PC-9 (cell line): ENCODE results near the gene UQCRQ. TPM values are rescaled to one million over a fixed set of nuclear protein-coding genes. Genes with fewer than 3 reads are reported as not detected.

Experiments
- BruUV-seq: library from RNA; stranded (reverse); fragments of 400-500 nt; replicated peaks from 2 replicates; lab custom pipeline; 2021; lab: Mats Ljungman, UMichigan
- CTCF ChIA-PET: fragments of 300-600 bp; sonication (Branson Sonifier 250); formaldehyde crosslinking; loops from one replicate; lab custom pipeline; 2022; ENCODE audit warnings: antibody characterized with exemption; lab: Charles Lee
- POLR2A ChIA-PET: fragments of 300-600 bp; sonication (Branson Sonifier 250); formaldehyde crosslinking; loops from one replicate; lab custom pipeline; 2022; ENCODE audit warnings: antibody characterized with exemption; ENCODE audit not compliant: unreplicated experiment; lab: Charles Lee
- DNase-seq, 2 experiments: peaks; one replicate each; pipeline versions ENCODE4 v3.0.0 to v3.0.0-alpha.2; 2015 to 2022; ENCODE audit warnings: mixed read lengths in 1 of 2
- H2AFZ ChIP-seq: fragments of 200-600 bp; sonication (generic); 2 replicates; pipeline ENCODE4 v1.8.1; 2017; ENCODE audit warnings: antibody characterized with exemption
- H3F3A ChIP-seq: fragments of 200-600 bp; sonication (generic); 2 replicates; pipeline ENCODE4 v1.8.1; 2017; ENCODE audit warnings: antibody characterized with exemption, mild to moderate bottlenecking, low read depth; ENCODE audit not compliant: insufficient read depth
- H3K27ac ChIP-seq: fragments of 200-600 bp; sonication (generic); 2 replicates; pipeline ENCODE4 v1.6.1; 2016; ENCODE audit warnings: mixed run types
- H3K27me3 ChIP-seq: fragments of 200-600 bp; sonication (generic); 2 replicates; pipeline ENCODE4 v1.6.1; 2016; ENCODE audit warnings: low read depth, mixed run types; ENCODE audit not compliant: insufficient read depth
- H3K36me3 ChIP-seq: fragments of 200-600 bp; sonication (generic); 2 replicates; pipeline ENCODE4 v1.6.1; 2016; ENCODE audit warnings: low read depth, mixed run types
- H3K4me1 ChIP-seq: fragments of 200-600 bp; sonication (generic); replicated peaks from 2 replicates; pipeline ENCODE4 v1.6.1; 2016; ENCODE audit warnings: mixed run types; ENCODE audit not compliant: insufficient read depth
- H3K4me2 ChIP-seq: fragments of 200-600 bp; sonication (generic); 2 replicates; pipeline ENCODE4 v1.6.1; 2017; ENCODE audit warnings: mixed run types
- H3K4me3 ChIP-seq: fragments of 200-600 bp; sonication (generic); 2 replicates; pipeline ENCODE4 v1.6.1; 2016; ENCODE audit warnings: mixed run types
- H3K79me2 ChIP-seq: fragments of 200-600 bp; sonication (generic); 2 replicates; pipeline ENCODE4 v1.6.1; 2017; ENCODE audit warnings: low read depth, mixed run types
- H3K9me2 ChIP-seq: fragments of 200-600 bp; sonication (generic); 2 replicates; pipeline ENCODE4 v1.8.1; 2017; ENCODE audit warnings: mild to moderate bottlenecking; ENCODE audit not compliant: insufficient read depth
- H3K9me3 ChIP-seq: fragments of 200-600 bp; sonication (generic); 2 replicates; pipeline ENCODE4 v1.8.1; 2016; ENCODE audit warnings: low read depth; ENCODE audit not compliant: insufficient read depth
- H4K20me1 ChIP-seq: fragments of 200-600 bp; sonication (generic); 2 replicates; pipeline ENCODE4 v1.8.1; 2017; ENCODE audit not compliant: insufficient read depth
- EZH2 ChIP-seq: fragments of 200-600 bp; sonication (generic); IDR thresholded peaks from 2 replicates; pipeline ENCODE4 v1.8.0; 2017; ENCODE audit warnings: antibody characterized with exemption, low read depth
- intact Hi-C: fragments of 100-400 bp; cut with micrococcal nuclease; formaldehyde crosslinking; loops from one replicate; pipeline ENCODE4 v1.10.0; 2022; ENCODE audit not compliant: unreplicated experiment
- total RNA-seq: library from RNA; stranded (reverse); gene quantifications from 2 replicates; pipeline ENCODE4 v1.2.3, GENCODE V29; 2021
- TF ChIP-seq, protein P1 (sequence below): fragments of 200-600 bp; sonication (generic); conservative IDR thresholded peaks from 2 replicates; pipeline ENCODE4 v1.6.1; 2017; ENCODE audit warnings: mixed run types, antibody characterized with exemption, mild to moderate bottlenecking, moderate library complexity

Gene UQCRQ
- total RNA-seq, 1 experiment from 2014 or later: 414 TPM

DNA sequence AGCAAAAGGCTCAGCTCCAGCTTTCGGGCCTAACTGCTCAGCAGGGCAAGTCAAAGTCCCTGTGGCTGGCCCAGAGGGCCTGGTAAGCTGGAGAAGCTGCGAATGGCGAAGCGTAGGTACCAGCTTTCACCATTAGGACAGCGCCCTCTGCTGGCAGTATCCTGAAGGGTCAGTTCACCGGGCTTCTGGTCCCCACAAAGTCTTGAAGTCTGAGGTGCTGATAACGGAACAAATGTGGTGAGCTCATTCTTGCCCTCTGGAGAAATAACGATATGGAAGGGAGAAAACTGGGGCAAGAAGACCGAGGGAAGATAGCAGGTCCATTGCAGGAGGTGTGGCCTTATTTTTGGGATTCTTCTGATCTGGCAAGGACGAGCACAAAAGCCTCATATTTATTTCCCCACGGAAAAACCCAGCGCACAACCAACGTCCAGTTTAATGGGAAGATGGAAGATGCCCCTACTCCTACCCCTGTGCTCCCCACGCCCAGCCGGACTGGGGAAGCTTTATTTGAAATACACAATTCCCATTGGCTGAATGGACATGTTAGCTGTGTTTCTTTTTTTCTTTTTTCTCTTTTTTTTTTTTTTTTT lies 46.2 kb upstream of the UQCRQ start:
- H3K79me2 ChIP-seq: no peaks in the 10 kb centered on the region
- no peaks in the 10 kb centered on the region for H3K36me3 ChIP-seq
- no peak overlapping the region for H3K4me2 ChIP-seq

GRCh38 chr5:132821350-132821749 lies 45.1 kb upstream of the UQCRQ start:
- Histone ChIP-seq H3K36me3 (no peaks in the 10 kb centered on the region), H3K79me2 (no peaks in the 10 kb centered on the region), H3K4me2 (no peak overlapping the region), H3K27me3 (no peaks in the 10 kb centered on the region), H3K9me3 (no peaks in the 10 kb centered on the region), H2AFZ (no peak overlapping the region), H3F3A (0 out of 2 replicates have a peak, but pooled peaks cover 10% of the 10 kb centered on the region), H3K4me1 (peaks cover 4% of the 10 kb centered on the region; the same call in 1 of the 2 replicates), H4K20me1 (no peaks in the 10 kb centered on the region), H3K27ac (no peak overlapping the region), H3K4me3 (no peak overlapping the region), H3K9me2 (no peaks in the 10 kb centered on the region)
- intact Hi-C loops: loop anchor here (2.0 kb wide), 2 partner anchors 67 to 75 kb away; partner anchors contain the start of gene CCNI2
- CTCF ChIA-PET: no interaction called here
- BruUV-seq: no TSS peak
- no peak for DNase-seq
- no peak for TF ChIP-seq EZH2
- TF ChIP-seq, protein P1, sequence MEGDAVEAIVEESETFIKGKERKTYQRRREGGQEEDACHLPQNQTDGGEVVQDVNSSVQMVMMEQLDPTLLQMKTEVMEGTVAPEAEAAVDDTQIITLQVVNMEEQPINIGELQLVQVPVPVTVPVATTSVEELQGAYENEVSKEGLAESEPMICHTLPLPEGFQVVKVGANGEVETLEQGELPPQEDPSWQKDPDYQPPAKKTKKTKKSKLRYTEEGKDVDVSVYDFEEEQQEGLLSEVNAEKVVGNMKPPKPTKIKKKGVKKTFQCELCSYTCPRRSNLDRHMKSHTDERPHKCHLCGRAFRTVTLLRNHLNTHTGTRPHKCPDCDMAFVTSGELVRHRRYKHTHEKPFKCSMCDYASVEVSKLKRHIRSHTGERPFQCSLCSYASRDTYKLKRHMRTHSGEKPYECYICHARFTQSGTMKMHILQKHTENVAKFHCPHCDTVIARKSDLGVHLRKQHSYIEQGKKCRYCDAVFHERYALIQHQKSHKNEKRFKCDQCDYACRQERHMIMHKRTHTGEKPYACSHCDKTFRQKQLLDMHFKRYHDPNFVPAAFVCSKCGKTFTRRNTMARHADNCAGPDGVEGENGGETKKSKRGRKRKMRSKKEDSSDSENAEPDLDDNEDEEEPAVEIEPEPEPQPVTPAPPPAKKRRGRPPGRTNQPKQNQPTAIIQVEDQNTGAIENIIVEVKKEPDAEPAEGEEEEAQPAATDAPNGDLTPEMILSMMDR: no peak
- POLR2A ChIA-PET: no interaction called here

More for the DNA sequence above, 46.2 kb upstream of the UQCRQ start:
- peak; percentile 72 to 81 for DNase-seq
- peaks cover 14% of the 10 kb centered on the region for H3K4me1 ChIP-seq
- H4K20me1 ChIP-seq: no peaks in the 10 kb centered on the region
- BruUV-seq: no TSS peak
- intact Hi-C loops: loop anchor here (1.0 to 2.0 kb wide), 6 partner anchors 65 to 755 kb away; partner anchors contain the start of gene CCNI2
- no peaks in the 10 kb centered on the region for H3K9me2 ChIP-seq
- CTCF ChIA-PET: interaction anchor here (0.5 to 1.2 kb wide), 12 partner anchors 9 to 1132 kb away, joined by 3 to 19 read pairs (median 5); partner anchors contain the start of genes CCNI2 and IRF1
- no peak overlapping the region for H3K27ac ChIP-seq
- no peak overlapping the region for H3K4me3 ChIP-seq
- H2AFZ ChIP-seq: no peak overlapping the region
- no peaks in the 10 kb centered on the region for H3K9me3 ChIP-seq
- H3F3A ChIP-seq: peaks cover 18% of the 10 kb centered on the region; the same call in 1 of the 2 replicates
- H3K27me3 ChIP-seq: no peaks in the 10 kb centered on the region
- POLR2A ChIA-PET: interaction anchor here (0.6 to 0.7 kb wide), 2 partner anchors 340 to 409 kb away, joined by 5 to 12 read pairs; no protein-coding TSS in a partner anchor
- TF ChIP-seq, protein P1: peak; percentile 96
- TF ChIP-seq EZH2: no peak

- Histone ChIP-seq H3K9me2 (no peaks in the 10 kb centered on the region), H2AFZ (no peak overlapping the region), H3K27me3 (no peaks in the 10 kb centered on the region), H3K4me3 (no peak overlapping the region), H3K36me3 (no peaks in the 10 kb centered on the region), H3K79me2 (no peaks in the 10 kb centered on the region), H4K20me1 (no peaks in the 10 kb centered on the region), H3K4me1 (peaks cover under 1% of the 10 kb centered on the region; the same call in 1 of the 2 replicates), H3K4me2 (no peak overlapping the region), H3F3A (0 out of 2 replicates have a peak, but pooled peaks cover 7% of the 10 kb centered on the region), H3K9me3 (no peaks in the 10 kb centered on the region), H3K27ac (no peak overlapping the region)
- TF ChIP-seq EZH2: no peak
- TF ChIP-seq, protein P1: no peak
- no TSS peak for BruUV-seq
- DNase-seq: no peak
- POLR2A ChIA-PET: no interaction called here
- CTCF ChIA-PET: no interaction called here
- intact Hi-C loops: loop anchor here (2.0 kb wide), 2 partner anchors 67 to 75 kb away; partner anchors contain the start of gene CCNI2
Measured at GRCh38 chr5:132821791-132822190, 44.7 kb upstream of the UQCRQ start.
